Endodermal cell (in vitro differentiated cells): Measurements from ENCODE around the gene ZC3H14. TPM values are rescaled to one million over a fixed set of nuclear protein-coding genes. Genes with fewer than 3 reads are reported as not detected.

ENCODE experiments used
- DNase-seq: peaks from one replicate; pipeline ENCODE4 v3.0.0-alpha.2; 2017
- H3K27ac ChIP-seq: 2 replicates; pipeline ENCODE4 v1.5.1; 2013; ENCODE audit warnings: mild to moderate bottlenecking, low read depth, low read length, moderate library complexity
- H3K27me3 ChIP-seq: 2 replicates; pipeline ENCODE4 v1.6.1; 2013; ENCODE audit warnings: mild to moderate bottlenecking, low read length, moderate library complexity; ENCODE audit not compliant: insufficient read depth, control insufficient read depth, poor library complexity, severe bottlenecking
- H3K36me3 ChIP-seq: 2 replicates; pipeline ENCODE4 v1.7.0; 2013; ENCODE audit warnings: mild to moderate bottlenecking, low read length, moderate library complexity; ENCODE audit not compliant: control insufficient read depth, insufficient read depth
- H3K4me1 ChIP-seq: one replicate; pipeline ENCODE4 v1.7.0; 2013; ENCODE audit warnings: low read length; ENCODE audit not compliant: control insufficient read depth, insufficient read depth
- H3K4me3 ChIP-seq: 2 replicates; pipeline ENCODE4 v1.5.1; 2013; ENCODE audit warnings: mild to moderate bottlenecking, low read length, moderate library complexity
- H3K9ac ChIP-seq: 2 replicates; pipeline ENCODE4 v1.6.1; 2013; ENCODE audit warnings: mild to moderate bottlenecking, low read length, moderate library complexity; ENCODE audit not compliant: poor library complexity, severe bottlenecking; ENCODE audit errors: extremely low read depth
- H3K9me3 ChIP-seq: 2 replicates; pipeline ENCODE4 v1.6.1; 2013; ENCODE audit warnings: mild to moderate bottlenecking, low read length, moderate library complexity; ENCODE audit not compliant: control insufficient read depth
- H3K27ac Mint-ChIP-seq: 2 replicates; pipeline ENCODE4 v1.8.0; 2020; ENCODE audit warnings: mixed read lengths
- H3K27me3 Mint-ChIP-seq: 2 replicates; pipeline ENCODE4 v1.8.0; 2021; ENCODE audit warnings: mild to moderate bottlenecking, mixed read lengths; ENCODE audit not compliant: insufficient read depth
- H3K36me3 Mint-ChIP-seq: 2 replicates; pipeline ENCODE4 v1.8.0; 2020; ENCODE audit warnings: low read depth, mixed read lengths
- H3K4me1 Mint-ChIP-seq: 2 replicates; pipeline ENCODE4 v1.8.0; 2020; ENCODE audit warnings: mixed read lengths
- H3K4me3 Mint-ChIP-seq: 2 replicates; pipeline ENCODE4 v1.8.0; 2020; ENCODE audit warnings: mild to moderate bottlenecking, moderate library complexity, mixed read lengths
- H3K9me3 Mint-ChIP-seq: 2 replicates; pipeline ENCODE4 v1.8.0; 2020; ENCODE audit warnings: mild to moderate bottlenecking, mixed read lengths
- CTCF ChIP-seq: fragments of 200-600 bp; sonication (generic); conservative IDR thresholded peaks from 2 replicates; pipeline ENCODE4 v1.5.0; 2021; ENCODE audit warnings: antibody characterized with exemption, mild to moderate bottlenecking
- WGBS, 2 experiments: methylation state at CpG; one replicate each; pipeline versions ENCODE4 v1.1.5 to v1.1.7; 2013; ENCODE audit warnings: missing lambda C conversion rate in 2 of 2, mixed read lengths in 1 of 2; ENCODE audit not compliant: insufficient coverage in 1 of 2, insufficient read length in 1 of 2; 5-methylcytosine and 5-hydroxymethylcytosine counted together
- total RNA-seq, 2 donors: library from RNA; stranded (reverse); fragmentation: NEBNext Ultra II Directional in 1 of 2; extraction: Animal tissue kit (Norgen Biotek cat#: 25700) in 1 of 2; gene quantifications; 2 replicates in 1 of 2; 3 replicates in 1 of 2; pipeline ENCODE4 v1.2.1, GENCODE V29; 2021

The ZC3H14 gene
- total RNA-seq, 2 donors from 2014 or later, result 111 to 142 TPM

- H3K36me3 ChIP-seq, result peaks cover 90% of the 10 kb centered on the region
Observed at GRCh38 chr14:88604212-88604611, 41.4 kb downstream of the ZC3H14 start.

DNA sequence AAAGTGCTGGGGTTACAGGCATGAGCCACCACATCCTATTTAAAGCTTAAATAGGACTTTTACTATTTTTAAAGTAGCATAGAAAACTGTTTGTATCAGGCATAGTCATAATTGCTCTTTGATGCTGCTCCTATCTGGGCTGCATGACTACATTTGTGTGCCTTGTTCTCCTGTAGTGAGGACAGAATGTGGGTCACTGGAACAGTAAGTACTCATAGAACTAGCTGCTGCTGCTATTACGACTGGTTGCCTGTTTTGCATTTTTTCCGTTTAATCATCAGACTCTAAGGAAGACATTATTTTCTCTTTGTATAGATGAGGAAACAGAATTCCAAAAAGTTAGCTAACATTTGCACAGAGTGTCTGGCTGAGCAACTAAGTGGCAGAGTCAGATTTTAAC lies 42.8 kb downstream of the ZC3H14 start:
- H3K27me3 ChIP-seq, result no peaks in the 10 kb centered on the region
- Mint-ChIP-seq H3K9me3 (peaks cover 6% of the 10 kb centered on the region), H3K4me3 (no peak overlapping the region), H3K27ac (no peak overlapping the region), H3K4me1 (peaks cover 14% of the 10 kb centered on the region), H3K27me3 (no peaks in the 10 kb centered on the region), H3K36me3 (peaks cover 91% of the 10 kb centered on the region)
- H3K9ac ChIP-seq, result no peak overlapping the region
- H3K27ac ChIP-seq, result no peak overlapping the region
- H3K36me3 ChIP-seq, result peaks cover 97% of the 10 kb centered on the region
- no peak for TF ChIP-seq CTCF
- no peak overlapping the region for H3K4me3 ChIP-seq
- peaks cover 5% of the 10 kb centered on the region for H3K9me3 ChIP-seq
- H3K4me1 ChIP-seq, result peaks cover 2% of the 10 kb centered on the region
- no peak for DNase-seq
- 89% methylated on average over 2 of the region's 2 CpGs; no CpG with 5 or more reads in 1 of the 2 experiments for WGBS, 2 experiments

More at GRCh38 chr14:88604212-88604611, 41.4 kb downstream of the ZC3H14 start:
- H3K9ac ChIP-seq, result no peak overlapping the region
- Mint-ChIP-seq H3K27me3 (no peaks in the 10 kb centered on the region), H3K4me1 (peaks cover 14% of the 10 kb centered on the region), H3K36me3 (peaks cover 89% of the 10 kb centered on the region), H3K27ac (no peak overlapping the region), H3K4me3 (no peak overlapping the region), H3K9me3 (peaks cover 6% of the 10 kb centered on the region)
- DNase-seq, result no peak
- no peak for TF ChIP-seq CTCF
- no peak overlapping the region for H3K4me3 ChIP-seq
- H3K27ac ChIP-seq, result no peak overlapping the region
- no peaks in the 10 kb centered on the region for H3K27me3 ChIP-seq
- H3K9me3 ChIP-seq, result peaks cover 5% of the 10 kb centered on the region
- H3K4me1 ChIP-seq, result peaks cover 2% of the 10 kb centered on the region

GRCh38 chr14:88607829-88608228 lies 45.0 kb downstream of the ZC3H14 start:
- Histone ChIP-seq H3K27me3 (no peaks in the 10 kb centered on the region), H3K36me3 (peaks cover 97% of the 10 kb centered on the region), H3K4me1 (peaks cover 2% of the 10 kb centered on the region), H3K9me3 (peaks cover 5% of the 10 kb centered on the region), H3K27ac (no peak overlapping the region), H3K9ac (no peak overlapping the region), H3K4me3 (no peak overlapping the region)
- no peak for TF ChIP-seq CTCF
- no peaks in the 10 kb centered on the region for H3K27me3 Mint-ChIP-seq
- no peak overlapping the region for H3K27ac Mint-ChIP-seq
- no peak for DNase-seq
- peaks cover 17% of the 10 kb centered on the region for H3K4me1 Mint-ChIP-seq
- peaks cover 89% of the 10 kb centered on the region for H3K36me3 Mint-ChIP-seq
- H3K4me3 Mint-ChIP-seq, result no peak overlapping the region
- peaks cover 6% of the 10 kb centered on the region for H3K9me3 Mint-ChIP-seq
